ENCODE measurements around the gene TDP1.

The TDP1 gene

GRCh38 chr14:90060965-90061684 lies 105.4 kb downstream of the TDP1 start:
- in situ Hi-C loops (cut with HindIII; ENCODE audit: low sequenced_read_pairs): no loop called here
- TF ChIP-seq CTCF (IDR thresholded peaks at IDR 0.05; ENCODE audit: low read depth, low read length, missing control alignments): no peak
- no peak for DNase-seq (ENCODE audit: low read depth)
- H3K4me3 ChIP-seq (ENCODE audit: low read depth, low read length): peak overlapping the region; percentile 49

DNA sequence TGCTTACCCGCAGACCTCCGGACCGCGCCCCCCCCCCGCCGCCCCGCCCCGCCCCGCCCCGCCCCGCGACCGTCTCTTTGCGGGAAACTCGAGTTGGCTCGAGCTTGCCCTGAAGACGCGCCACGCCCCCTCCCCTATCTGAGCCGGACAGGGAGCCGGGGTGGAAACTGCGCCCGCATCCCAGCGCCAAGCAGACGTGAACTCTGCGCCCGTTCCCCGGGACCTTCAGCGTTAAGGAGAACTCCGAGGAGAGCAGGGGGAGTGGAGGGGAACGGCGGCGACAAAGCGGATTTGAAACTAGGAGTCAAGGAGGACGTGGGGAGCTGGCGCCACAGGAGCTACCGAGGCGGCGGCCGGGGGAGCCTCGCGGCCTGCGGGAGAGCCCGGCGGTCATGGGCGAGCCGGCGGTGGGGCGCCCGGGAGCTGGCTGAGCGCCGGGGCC lies 106.0 kb downstream of the TDP1 start, which contains the start of gene KCNK13:
KCNK13 (plus strand) TSS at position 310 of the 442 bp plus-strand sequence. CDS start 212 bp downstream, outside the sequence.
- no peak for TF ChIP-seq CTCF (IDR thresholded peaks at IDR 0.05; ENCODE audit: low read depth, low read length, missing control alignments)
- in situ Hi-C loops (cut with HindIII; ENCODE audit: low sequenced_read_pairs): no loop called here
- peak within 1 kb of the TSS; percentile 49 for H3K4me3 ChIP-seq (ENCODE audit: low read depth, low read length)
- no peak for DNase-seq (ENCODE audit: low read depth)

- H3K4me3 ChIP-seq (ENCODE audit: low read depth, low read length): peak overlapping the region; percentile 49
- no peak for TF ChIP-seq CTCF (IDR thresholded peaks at IDR 0.05; ENCODE audit: low read depth, low read length, missing control alignments)
- in situ Hi-C loops (cut with HindIII; ENCODE audit: low sequenced_read_pairs): no loop called here
- no peak for DNase-seq (ENCODE audit: low read depth)
These were observed 106.5 kb downstream of the TDP1 start for GRCh38 chr14:90062127-90062794.

- no peak overlapping the region for H3K4me3 ChIP-seq (ENCODE audit: low read depth, low read length)
- TF ChIP-seq CTCF (IDR thresholded peaks at IDR 0.05; ENCODE audit: low read depth, low read length, missing control alignments): no peak
- in situ Hi-C loops (cut with HindIII; ENCODE audit: low sequenced_read_pairs): no loop called here
- no peak for DNase-seq (ENCODE audit: low read depth)
These were observed 107.3 kb downstream of the TDP1 start for GRCh38 chr14:90062822-90063539.

GRCh38 chr14:90072350-90072749 lies 116.6 kb downstream of the TDP1 start:
- no peak for TF ChIP-seq CTCF (IDR thresholded peaks at IDR 0.05; ENCODE audit: low read depth, low read length, missing control alignments)
- in situ Hi-C loops (cut with HindIII; ENCODE audit: low sequenced_read_pairs): no loop called here
- H3K4me3 ChIP-seq (ENCODE audit: low read depth, low read length): no peak overlapping the region
- no peak for DNase-seq (ENCODE audit: low read depth)

- H3K4me3 ChIP-seq (ENCODE audit: low read depth, low read length): no peak overlapping the region
- TF ChIP-seq CTCF (IDR thresholded peaks at IDR 0.05; ENCODE audit: low read depth, low read length, missing control alignments): no peak
- in situ Hi-C loops (cut with HindIII; ENCODE audit: low sequenced_read_pairs): no loop called here
- DNase-seq (ENCODE audit: low read depth): no peak
These were observed 123.8 kb downstream of the TDP1 start for GRCh38 chr14:90079576-90079975.

Measured in astrocyte of the cerebellum (primary cell).